Activated CD8-positive, alpha-beta memory T cell treated with anti-CD3 and anti-CD28 coated beads for 36 hours (primary cell): ENCODE results near the gene EN2. TPM values are rescaled to one million over a fixed set of nuclear protein-coding genes. Genes with fewer than 3 reads are reported as not detected.

ENCODE experiments used
- total RNA-seq, 2 experiments: library from RNA; stranded (reverse); gene quantifications; one replicate each; pipeline ENCODE4 v1.2.3, GENCODE V29; 2021

Gene EN2
- total RNA-seq, 2 experiments from 2014 or later: not detected

Other genes starting within 250 kb of the EN2 start
- 10 to 100 TPM; 45.7 to 47.0 TPM for gene INSIG1, start 160.3 kb upstream of the EN2 start, total RNA-seq
- gene CNPY1, start 88.4 kb downstream of the EN2 start, total RNA-seq: not detected
- 10 to 100 TPM; 64.0 to 64.9 TPM for gene RBM33, start 186.5 kb downstream of the EN2 start, total RNA-seq